ENCODE measurements around the gene PDX1.
"Not testable (repeated sequence)": the region's sequence is repeated elsewhere in the genome, so short reads cannot be mapped to it uniquely, and the experiment has no call there.

The PDX1 gene

GRCh38 chr13:27954406-27954851 is 34.6 kb downstream of the PDX1 start:
- in situ Hi-C loops (cut with MboI; ENCODE audit: low sequenced_read_pairs) = no loop called here

- in situ Hi-C loops (cut with MboI; ENCODE audit: low sequenced_read_pairs) = no loop called here
Observed at GRCh38 chr13:27955014-27955591, 35.3 kb downstream of the PDX1 start.

GRCh38 chr13:27956576-27957300 is 36.9 kb downstream of the PDX1 start:
- in situ Hi-C loops (cut with MboI; ENCODE audit: low sequenced_read_pairs) = no loop called here

GRCh38 chr13:27959976-27960361 is 40.2 kb downstream of the PDX1 start:
- in situ Hi-C loops (cut with MboI; ENCODE audit: low sequenced_read_pairs) = no loop called here

- in situ Hi-C loops (cut with MboI; ENCODE audit: low sequenced_read_pairs) = no loop called here
Observed at GRCh38 chr13:27960362-27961226, 40.8 kb downstream of the PDX1 start.

GRCh38 chr13:27961227-27962085 is 41.7 kb downstream of the PDX1 start:
- in situ Hi-C loops (cut with MboI; ENCODE audit: low sequenced_read_pairs) = no loop called here

- in situ Hi-C loops (cut with MboI; ENCODE audit: low sequenced_read_pairs) = no loop called here
Observed at GRCh38 chr13:27962128-27962841, 42.5 kb downstream of the PDX1 start.

GRCh38 chr13:27962982-27963381 is 43.2 kb downstream of the PDX1 start:
- in situ Hi-C loops (cut with MboI; ENCODE audit: low sequenced_read_pairs) = no loop called here

- in situ Hi-C loops (cut with MboI; ENCODE audit: low sequenced_read_pairs) = no loop called here
Observed at GRCh38 chr13:27963491-27963890, 43.7 kb downstream of the PDX1 start.

- in situ Hi-C loops (cut with MboI; ENCODE audit: low sequenced_read_pairs) = not testable (repeated sequence)
Observed at GRCh38 chr13:27964206-27964605, 44.4 kb downstream of the PDX1 start.

GRCh38 chr13:27964741-27965323 is 45.0 kb downstream of the PDX1 start:
- in situ Hi-C loops (cut with MboI; ENCODE audit: low sequenced_read_pairs) = no loop called here

- in situ Hi-C loops (cut with MboI; ENCODE audit: low sequenced_read_pairs) = no loop called here
Observed at GRCh38 chr13:27965343-27965739, 45.5 kb downstream of the PDX1 start.

GRCh38 chr13:27965740-27966640 is 46.2 kb downstream of the PDX1 start:
- in situ Hi-C loops (cut with MboI; ENCODE audit: low sequenced_read_pairs) = no loop called here

- in situ Hi-C loops (cut with MboI; ENCODE audit: low sequenced_read_pairs) = no loop called here
Observed at GRCh38 chr13:27966641-27967202, 46.9 kb downstream of the PDX1 start.

GRCh38 chr13:27967203-27967735 is 47.5 kb downstream of the PDX1 start:
- in situ Hi-C loops (cut with MboI; ENCODE audit: low sequenced_read_pairs) = no loop called here

GRCh38 chr13:27967736-27968315 is 48.0 kb downstream of the PDX1 start:
- in situ Hi-C loops (cut with MboI; ENCODE audit: low sequenced_read_pairs) = no loop called here

- in situ Hi-C loops (cut with MboI; ENCODE audit: low sequenced_read_pairs) = no loop called here
Observed at GRCh38 chr13:27968316-27969081, 48.7 kb downstream of the PDX1 start.
